Stomach (tissue), 9 donors: ENCODE data around the gene FLT1. TPM values are rescaled to one million over a fixed set of nuclear protein-coding genes. Genes with fewer than 3 reads are reported as not detected.

ENCODE experiments used
- DNase-seq, 2 donors: peaks; one replicate each; pipeline versions ENCODE4 v3.0.0 to v3.0.0-alpha.2; 2013 to 2019
- H3K27ac ChIP-seq, 5 donors: fragments of 200-600 bp in 4 of 5; sonication (generic) in 4 of 5; one replicate each; pipeline ENCODE4 v1.5.1; 2013 to 2019; ENCODE audit warnings: mild to moderate bottlenecking in 1 of 5, moderate library complexity in 1 of 5
- H3K27me3 ChIP-seq, 3 donors: fragments of 200-600 bp; sonication (generic); one replicate each; pipeline ENCODE4 v1.5.1; 2017 to 2019; ENCODE audit warnings: mixed run types in 1 of 3
- H3K36me3 ChIP-seq, 4 donors: fragments of 200-600 bp; sonication (generic); 1 replicate in 3 of 4; 2 replicates in 1 of 4; pipeline ENCODE4 v1.5.1; 2016 to 2019
- H3K4me1 ChIP-seq, 4 donors: fragments of 200-600 bp; sonication (generic); one replicate each; pipeline ENCODE4 v1.5.1; 2016 to 2019
- H3K4me3 ChIP-seq, 4 donors: fragments of 200-600 bp; sonication (generic) in 3 of 4; one replicate each; pipeline ENCODE4 v1.5.1; 2016 to 2019; ENCODE audit warnings: mild to moderate bottlenecking in 1 of 4
- H3K9me3 ChIP-seq, 4 donors: fragments of 200-600 bp; sonication (generic); one replicate each; pipeline ENCODE4 v1.5.1; 2016 to 2019
- CTCF ChIP-seq, 7 experiments: fragments of 450-650 bp in 4 of 7; fragments of 200-600 bp in 3 of 7; sonication (generic) in 3 of 7; IDR thresholded peaks; one replicate each; pipeline ENCODE4 v1.5.1; 2016 to 2019; ENCODE audit warnings: antibody characterized with exemption in 7 of 7, control low read depth in 2 of 7, mild to moderate bottlenecking in 1 of 7
- EP300 ChIP-seq: sonication (generic); formaldehyde crosslinking; IDR thresholded peaks from one replicate; pipeline ENCODE4 v1.6.1; 2017; ENCODE audit warnings: antibody characterized with exemption
- POLR2A ChIP-seq, 4 donors: fragments of 450-650 bp; IDR thresholded peaks; one replicate each; pipeline ENCODE4 v1.6.1; 2016; ENCODE audit warnings: antibody characterized with exemption in 4 of 4, control low read depth in 2 of 4, mild to moderate bottlenecking in 1 of 4, moderate library complexity in 1 of 4
- POLR2AphosphoS5 ChIP-seq, 3 donors: sonication (generic); formaldehyde crosslinking; IDR thresholded peaks; one replicate each; pipeline ENCODE4 v1.6.1; 2016; ENCODE audit warnings: antibody characterized with exemption in 3 of 3
- WGBS, 5 donors: extraction: QIAGEN DNeasy Blood & Tissue Kit in 3 of 5; methylation state at CpG; one replicate each; pipeline versions ENCODE4 v1.1.5 to v1.1.7; 2013 to 2018; 5-methylcytosine and 5-hydroxymethylcytosine counted together
- intact Hi-C: fragments of 100-400 bp; cut with DNase I; formaldehyde crosslinking; loops from one replicate; pipeline ENCODE4 v1.15.1; 2023; ENCODE audit warnings: low total_unique reads
- polyA plus RNA-seq, 3 donors: library from polyadenylated mRNA; stranded (reverse); fragments of 200-250 nt; gene quantifications; one replicate each; pipeline ENCODE4 v1.2.3, GENCODE V29; 2013
- total RNA-seq, 5 donors: library from RNA; depleted of rRNA; stranded (reverse); fragments of >200 nt; gene quantifications; one replicate each; pipeline versions ENCODE4 v1.1.0 to v1.2.3, GENCODE V29; 2014 to 2016
- donor health status: healthy with polysubstance abuse.
- donor health status: Bipolar disorder and iron deficiency.
- donor health status: healthy.

FLT1 gene
- total and polyA plus RNA-seq, 8 donors = 1.00 to 41.9 (median 3.6) TPM; not detected in 1

GRCh38 chr13:28325022-28325421 lies 169.9 kb downstream of the FLT1 start:
- Histone ChIP-seq H3K4me1 (peaks cover 0 to 12% (median 2%) of the 10 kb centered on the region in 4 donors), H3K4me3 (no peak overlapping the region), H3K27ac (no peak overlapping the region), H3K27me3 (peaks cover 0 to 19% (median 0%) of the 10 kb centered on the region in 3 donors), H3K36me3 (no peaks in the 10 kb centered on the region), H3K9me3 (no peaks in the 10 kb centered on the region)
- 46 to 74% (median 54%) methylated on average over 2 of the region's 2 CpGs for WGBS, 5 donors
- intact Hi-C loops = no loop called here
- DNase-seq = no peak
- TF ChIP-seq EP300 (no peak), CTCF (IDR thresholded peaks at IDR 0.05) (no peak), POLR2A (IDR thresholded peaks at IDR 0.05) (no peak), POLR2AphosphoS5 (IDR thresholded peaks at IDR 0.05) (no peak)

GRCh38 chr13:28324181-28324789 lies 170.6 kb downstream of the FLT1 start:
- intact Hi-C loops = no loop called here
- H3K4me3 ChIP-seq = no peak overlapping the region
- H3K27me3 ChIP-seq = peaks cover 0 to 17% (median 0%) of the 10 kb centered on the region in 3 donors
- peak overlapping the region in 1 of 5 donors; percentile 0 for H3K27ac ChIP-seq
- no peaks in the 10 kb centered on the region for H3K9me3 ChIP-seq
- 21 to 42% (median 28%) methylated on average over 4 of the region's 4 CpGs for WGBS, 5 donors
- TF ChIP-seq CTCF (IDR thresholded peaks at IDR 0.05) (peak in 5 of 7 experiments; percentile 26 to 68 (median 45)), POLR2A (IDR thresholded peaks at IDR 0.05) (no peak), EP300 (no peak), POLR2AphosphoS5 (IDR thresholded peaks at IDR 0.05) (peak in 1 of 3 donors; percentile 22)
- peaks cover 0 to 12% (median 2%) of the 10 kb centered on the region in 4 donors for H3K4me1 ChIP-seq
- peak; percentile 51 to 81 for DNase-seq
- no peaks in the 10 kb centered on the region for H3K36me3 ChIP-seq

- Histone ChIP-seq H3K27ac (no peak overlapping the region), H3K4me1 (peaks cover 0 to 12% (median 2%) of the 10 kb centered on the region in 4 donors), H3K36me3 (no peaks in the 10 kb centered on the region), H3K9me3 (no peaks in the 10 kb centered on the region), H3K27me3 (peaks cover 0 to 5% (median 0%) of the 10 kb centered on the region in 3 donors), H3K4me3 (no peak overlapping the region)
- intact Hi-C loops = no loop called here
- TF ChIP-seq POLR2A (IDR thresholded peaks at IDR 0.05) (no peak), EP300 (no peak), POLR2AphosphoS5 (IDR thresholded peaks at IDR 0.05) (no peak), CTCF (IDR thresholded peaks at IDR 0.05) (no peak)
- 69 to 76% (median 75%) methylated on average over 11 of the region's 11 CpGs for WGBS, 5 donors
- DNase-seq = no peak
These were observed 172.5 kb downstream of the FLT1 start for GRCh38 chr13:28322256-28322905.

GRCh38 chr13:28321756-28322155 lies 173.2 kb downstream of the FLT1 start:
- Histone ChIP-seq H3K27ac (no peak overlapping the region), H3K4me1 (peaks cover 0 to 12% (median 2%) of the 10 kb centered on the region in 4 donors), H3K9me3 (no peaks in the 10 kb centered on the region), H3K27me3 (peaks cover 0 to 5% (median 0%) of the 10 kb centered on the region in 3 donors), H3K4me3 (no peak overlapping the region), H3K36me3 (no peaks in the 10 kb centered on the region)
- TF ChIP-seq EP300 (no peak), POLR2A (IDR thresholded peaks at IDR 0.05) (no peak), CTCF (IDR thresholded peaks at IDR 0.05) (no peak), POLR2AphosphoS5 (IDR thresholded peaks at IDR 0.05) (no peak)
- intact Hi-C loops = no loop called here
- 44 to 71% (median 52%) methylated on average over 2 of the region's 2 CpGs for WGBS, 5 donors
- no peak for DNase-seq
